GM18498 (cell line): Measurements from ENCODE around the gene PAQR5.
"Not testable (repeated sequence)": the region's sequence is repeated elsewhere in the genome, so short reads cannot be mapped to it uniquely, and the experiment has no call there.

ENCODE experiments used
- ATAC-seq: cut with Tn5 transposase; IDR thresholded peaks from one replicate; pipeline ENCODE4 v1.9.1; 2021; ENCODE audit warnings: mild to moderate bottlenecking, moderate library complexity; ENCODE audit not compliant: unreplicated experiment

The PAQR5 gene

GRCh38 chr15:69415381-69415780 lies 116.7 kb downstream of the PAQR5 start:
- no peak for ATAC-seq

GRCh38 chr15:69417581-69417980 lies 118.9 kb downstream of the PAQR5 start:
- no peak for ATAC-seq

- no peak for ATAC-seq
Observed at GRCh38 chr15:69421498-69421897, 122.8 kb downstream of the PAQR5 start.

GRCh38 chr15:69422336-69422895 lies 123.7 kb downstream of the PAQR5 start:
- ATAC-seq, result no peak

GRCh38 chr15:69424001-69424400 lies 125.3 kb downstream of the PAQR5 start:
- ATAC-seq, result no peak

GRCh38 chr15:69424748-69425413 lies 126.2 kb downstream of the PAQR5 start:
- ATAC-seq, result no peak

- no peak for ATAC-seq
Observed at GRCh38 chr15:69433831-69434230, 135.1 kb downstream of the PAQR5 start.

- no peak for ATAC-seq
Observed at GRCh38 chr15:69434238-69434637, 135.5 kb downstream of the PAQR5 start.

- no peak for ATAC-seq
Observed at GRCh38 chr15:69434679-69435078, 136.0 kb downstream of the PAQR5 start.

- no peak for ATAC-seq
Observed at GRCh38 chr15:69435985-69436384, 137.3 kb downstream of the PAQR5 start.

- no peak for ATAC-seq
Observed at GRCh38 chr15:69436951-69437350, 138.2 kb downstream of the PAQR5 start.

- no peak for ATAC-seq
Observed at GRCh38 chr15:69439623-69440022, 140.9 kb downstream of the PAQR5 start.

GRCh38 chr15:69443032-69443611 lies 144.4 kb downstream of the PAQR5 start:
- ATAC-seq, result no peak

- ATAC-seq, result no peak
Observed at GRCh38 chr15:69444686-69445085, 146.0 kb downstream of the PAQR5 start.

GRCh38 chr15:69446953-69447352 lies 148.2 kb downstream of the PAQR5 start:
- no peak for ATAC-seq

GRCh38 chr15:69450221-69450620 lies 151.5 kb downstream of the PAQR5 start:
- not testable (repeated sequence) for ATAC-seq

GRCh38 chr15:69450968-69451695 lies 152.4 kb downstream of the PAQR5 start:
- no peak for ATAC-seq

GRCh38 chr15:69451951-69452691 lies 153.4 kb downstream of the PAQR5 start:
- peak; percentile 38 for ATAC-seq

GRCh38 chr15:69452692-69453521 lies 154.2 kb downstream of the PAQR5 start, which contains the start of gene RPLP1:
Gene RPLP1 (plus strand): TSS chr15:69452818. CDS start chr15:69452949, 131 bp downstream.
- peak; percentile 87 for ATAC-seq

- ATAC-seq, result no peak
Observed at GRCh38 chr15:69454953-69455352, 156.2 kb downstream of the PAQR5 start.
